Left lung (tissue), 10 donors: ENCODE results near the gene INO80C. TPM values are rescaled to one million over a fixed set of nuclear protein-coding genes. Genes with fewer than 3 reads are reported as not detected.

Experiments
- ATAC-seq: fragments of 200-7000 bp; cut with Tn5 transposase; one replicate; pipeline ENCODE4 v1.9.1; 2020; ENCODE audit warnings: moderate library complexity
- DNase-seq, 4 donors: peaks; one replicate each; pipeline ENCODE4 v3.0.0-alpha.2; 2013 to 2020
- H3K27ac ChIP-seq, 2 donors: fragments of 200-600 bp; sonication (generic) in 1 of 2; one replicate each; pipeline versions ENCODE4 v1.5.0 to v1.8.0; 2020 to 2021
- H3K27me3 ChIP-seq, 2 donors: fragments of 200-600 bp; sonication (generic) in 1 of 2; one replicate each; pipeline versions ENCODE4 v1.5.0 to v1.8.0; 2020 to 2021
- H3K36me3 ChIP-seq, 2 donors: fragments of 200-600 bp; sonication (generic) in 1 of 2; one replicate each; pipeline versions ENCODE4 v1.5.0 to v1.8.0; 2020 to 2021
- H3K4me1 ChIP-seq, 2 donors: fragments of 200-600 bp; one replicate each; pipeline ENCODE4 v1.8.0; 2021
- H3K4me3 ChIP-seq, 2 donors: fragments of 200-600 bp; sonication (generic) in 1 of 2; one replicate each; pipeline versions ENCODE4 v1.5.0 to v1.8.0; 2020 to 2021; ENCODE audit warnings: mild to moderate bottlenecking in 1 of 2
- H3K9me3 ChIP-seq, 2 donors: fragments of 200-600 bp; sonication (generic) in 1 of 2; one replicate each; pipeline versions ENCODE4 v1.5.0 to v1.8.0; 2020 to 2021
- CTCF ChIP-seq, 2 donors: fragments of 200-600 bp; sonication (generic) in 1 of 2; IDR thresholded peaks; one replicate each; pipeline versions ENCODE4 v1.5.0 to v1.8.0; 2021; ENCODE audit warnings: antibody characterized with exemption in 2 of 2
- intact Hi-C, 2 donors: fragments of 100-400 bp; cut with DNase I; formaldehyde crosslinking; loops; one replicate each; pipeline versions ENCODE4 v1.11.2 to v1.14.2; 2022
- polyA plus RNA-seq, 6 donors: library from polyadenylated mRNA; unstranded; fragments of 120-200 nt; gene quantifications; one replicate each; pipeline ENCODE4 v1.2.1, GENCODE V29; 2013; ENCODE audit not compliant: insufficient read length in 6 of 6
- total RNA-seq, 2 donors: library from RNA; stranded (reverse); fragmentation: NEBNext Ultra II Directional; extraction: Animal tissue kit (Norgen Biotek cat#: 25700); gene quantifications; one replicate each; pipeline ENCODE4 v1.2.1, GENCODE V29; 2021
- donor health status: DM: no; HTN: yes; CAD: no.
- donor health status: DM: no; HTN: no; CAD: no.

INO80C gene
- total and polyA plus RNA-seq, 8 donors = 27.0 to 41.6 (median 35.2) TPM

DNA sequence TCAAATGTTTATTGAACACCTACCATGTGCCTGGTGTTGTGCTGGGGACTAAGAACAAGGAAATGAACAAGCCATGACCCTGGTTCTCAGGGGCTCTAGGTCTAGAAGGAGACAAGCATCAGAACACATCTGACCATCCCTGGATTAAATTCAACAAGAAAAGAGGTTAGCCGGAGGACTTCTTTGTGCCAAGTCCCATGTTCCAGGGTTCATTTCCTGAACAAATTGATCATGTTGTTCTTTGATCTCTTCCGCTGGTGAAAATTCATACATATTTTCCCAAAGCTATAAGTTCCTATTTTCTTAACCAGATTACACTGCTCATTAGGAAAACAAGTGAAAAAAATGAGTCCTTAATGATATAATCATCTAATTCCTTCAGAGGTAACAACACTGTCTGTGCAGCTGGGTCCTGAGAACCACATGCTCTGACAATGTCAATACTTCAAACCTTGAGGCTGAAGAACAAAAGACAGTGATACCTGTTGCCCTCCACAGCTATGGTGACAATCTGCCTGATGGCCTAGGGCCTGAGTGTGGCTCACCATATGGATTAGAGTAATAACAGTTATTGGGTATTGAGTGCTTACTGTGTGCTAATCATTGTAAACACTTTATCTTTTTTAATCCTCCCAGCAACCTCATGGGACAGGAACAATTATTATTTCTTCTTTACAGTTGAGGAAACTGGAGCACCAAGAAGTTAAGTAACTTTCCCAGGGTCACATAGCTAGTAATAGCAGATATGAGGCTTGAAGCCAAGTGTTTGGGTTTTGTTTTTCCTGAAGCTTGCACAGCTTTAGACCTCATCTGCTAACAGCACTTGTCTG is 24.6 kb upstream of the INO80C start:
- H3K9me3 ChIP-seq = no peaks in the 10 kb centered on the region
- H3K36me3 ChIP-seq = no peaks in the 10 kb centered on the region
- H3K4me3 ChIP-seq = no peak overlapping the region
- no peak overlapping the region for H3K27ac ChIP-seq
- H3K4me1 ChIP-seq = peaks cover 8 to 22% of the 10 kb centered on the region in 2 donors
- DNase-seq = no peak
- ATAC-seq = no peak
- no peaks in the 10 kb centered on the region for H3K27me3 ChIP-seq
- TF ChIP-seq CTCF (IDR thresholded peaks at IDR 0.05) = no peak
- intact Hi-C loops = no loop called here

DNA sequence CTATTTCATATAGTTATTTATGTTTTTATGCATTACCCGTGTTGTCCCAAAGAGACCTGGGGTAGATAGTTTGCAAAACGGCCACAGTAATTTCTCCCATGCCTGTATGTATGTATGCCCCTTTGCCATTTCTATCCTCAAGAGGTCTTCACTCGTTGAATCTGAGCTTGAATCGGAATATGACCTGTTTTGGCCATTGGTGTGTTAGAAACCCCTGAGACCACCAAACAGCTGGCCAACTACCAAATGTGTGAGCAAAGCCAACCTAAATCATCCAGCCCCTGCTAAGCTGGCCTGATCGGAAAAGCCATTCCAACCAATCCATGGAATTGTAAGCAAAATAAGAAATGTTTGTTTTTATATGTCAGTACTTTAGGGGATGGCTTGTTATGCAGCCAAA is 23.4 kb upstream of the INO80C start:
- no peak for TF ChIP-seq CTCF (IDR thresholded peaks at IDR 0.05)
- Histone ChIP-seq H3K4me1 (peaks cover 8 to 16% of the 10 kb centered on the region in 2 donors), H3K36me3 (no peaks in the 10 kb centered on the region), H3K9me3 (no peaks in the 10 kb centered on the region), H3K27me3 (no peaks in the 10 kb centered on the region), H3K4me3 (no peak overlapping the region), H3K27ac (no peak overlapping the region)
- DNase-seq = no peak
- no peak for ATAC-seq
- intact Hi-C loops = no loop called here

DNA sequence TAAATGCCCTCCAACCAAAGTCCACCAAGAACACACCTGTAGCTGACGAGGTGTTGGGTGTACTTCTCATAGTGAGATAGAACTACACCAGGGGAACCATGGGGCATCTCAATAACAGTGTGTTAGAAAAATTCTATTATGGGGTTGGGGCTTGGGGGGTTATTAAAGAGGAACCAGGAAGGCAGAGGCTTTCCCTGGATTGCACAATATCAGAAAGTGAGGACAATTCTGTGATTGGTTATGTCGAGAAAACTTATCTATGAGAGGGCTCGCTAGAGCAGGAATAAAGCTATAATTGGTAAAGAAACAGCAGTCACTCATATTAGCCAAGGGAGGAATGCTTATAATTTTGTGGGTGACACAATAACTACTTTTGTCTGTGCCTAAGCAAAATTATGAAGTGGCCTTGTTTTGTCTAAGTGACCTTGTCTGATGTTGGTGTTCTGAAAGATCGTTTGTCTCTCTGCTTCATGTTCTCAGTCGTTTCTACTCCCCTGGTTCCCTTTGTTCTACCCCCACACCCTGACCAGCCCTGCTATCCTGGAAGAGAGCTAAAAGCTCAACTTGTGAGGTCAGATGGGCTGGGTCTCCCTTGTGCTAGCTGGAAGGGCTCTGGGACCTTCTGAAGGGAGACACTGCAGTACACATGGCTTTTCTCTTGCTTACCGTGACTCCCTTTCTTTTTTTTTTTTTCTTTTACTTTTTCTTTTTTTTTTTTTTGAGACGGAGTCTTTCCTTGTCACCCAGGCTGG is 21.6 kb upstream of the INO80C start:
- Histone ChIP-seq H3K27ac (no peak overlapping the region), H3K4me3 (no peak overlapping the region), H3K9me3 (no peaks in the 10 kb centered on the region), H3K36me3 (no peaks in the 10 kb centered on the region), H3K4me1 (peaks cover 0 to 5% of the 10 kb centered on the region in 2 donors), H3K27me3 (no peaks in the 10 kb centered on the region)
- no peak for ATAC-seq
- DNase-seq = no peak
- no peak for TF ChIP-seq CTCF (IDR thresholded peaks at IDR 0.05)
- intact Hi-C loops = no loop called here

DNA sequence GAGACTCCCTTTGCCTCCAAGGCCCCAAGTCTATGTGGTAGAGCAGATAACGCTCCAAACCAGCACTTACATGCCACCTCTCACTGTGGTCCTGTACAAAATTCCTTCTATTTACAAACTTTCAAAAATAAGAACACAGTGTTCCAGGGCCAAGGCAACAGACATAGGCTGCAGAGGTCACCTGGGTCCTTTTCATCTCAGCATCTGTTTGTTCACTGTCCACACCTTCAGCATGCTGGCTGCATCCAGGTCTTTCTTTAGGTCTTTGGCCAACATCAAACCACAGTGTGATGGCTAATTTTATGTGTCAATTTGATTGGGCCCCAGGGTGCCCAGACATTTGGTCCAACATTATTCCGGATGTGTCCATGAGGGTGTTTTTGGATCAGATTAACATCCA is 20.0 kb upstream of the INO80C start:
- TF ChIP-seq CTCF (IDR thresholded peaks at IDR 0.05) = no peak
- H3K27ac ChIP-seq = no peak overlapping the region
- no peak overlapping the region for H3K4me3 ChIP-seq
- ATAC-seq (no peak), DNase-seq (no peak)
- intact Hi-C loops = no loop called here
- peaks cover 0 to 3% of the 10 kb centered on the region in 2 donors for H3K4me1 ChIP-seq
- no peaks in the 10 kb centered on the region for H3K9me3 ChIP-seq
- H3K36me3 ChIP-seq = no peaks in the 10 kb centered on the region
- no peaks in the 10 kb centered on the region for H3K27me3 ChIP-seq

GRCh38 chr18:35516789-35517188 is 19.0 kb upstream of the INO80C start:
- Histone ChIP-seq H3K9me3 (no peaks in the 10 kb centered on the region), H3K27me3 (no peaks in the 10 kb centered on the region), H3K27ac (no peak overlapping the region), H3K4me3 (no peak overlapping the region), H3K36me3 (no peaks in the 10 kb centered on the region), H3K4me1 (no peaks in the 10 kb centered on the region)
- DNase-seq (no peak), ATAC-seq (no peak)
- intact Hi-C loops = no loop called here
- TF ChIP-seq CTCF (IDR thresholded peaks at IDR 0.05) = no peak
